HepG2 (cell line): Measurements from ENCODE around the gene IFRD1. TPM values are rescaled to one million over a fixed set of nuclear protein-coding genes. Genes with fewer than 3 reads are reported as not detected.

ENCODE experiments used
- ATAC-seq: fragments of 200-7000 bp; cut with Tn5 transposase; 3 replicates; pipeline ENCODE4 v1.9.1; 2020; ENCODE audit warnings: mild to moderate bottlenecking, moderate library complexity
- BruUV-seq: library from RNA; stranded (reverse); fragments of 400-500 nt; replicated peaks from 2 replicates; lab custom pipeline; 2021; lab: Mats Ljungman, UMichigan
- CTCF ChIA-PET: fragments of 300-600 bp; formaldehyde crosslinking; extraction: SDS; loops from one replicate; lab custom pipeline; 2021; ENCODE audit warnings: low total read pairs, inconsistent platforms, low intra/inter-chr PET ratio; lab: Yijun Ruan, JAX
- POLR2A ChIA-PET: fragments of 350-600 bp; sonication (Branson Sonifier 250); formaldehyde crosslinking; loops from one replicate; lab custom pipeline; 2020; ENCODE audit warnings: antibody characterized with exemption, inconsistent platforms; lab: Yijun Ruan, JAX
- DNase-seq: peaks from one replicate; pipeline ENCODE4 v3.0.0-alpha.2; 2015; ENCODE audit warnings: low spot score
- FAIRE-seq: peaks from 3 replicates; lab custom pipeline; 2011; peaks lifted over from hg19 to GRCh38; lab: Jason Lieb, UNC
- H2AFZ ChIP-seq: one replicate; pipeline ENCODE4 v1.6.1; 2011; ENCODE audit warnings: low read length, inconsistent platforms
- H3K27ac ChIP-seq: fragments of 300-600 bp; 3 replicates; pipeline ENCODE4 v1.8.0; 2011; ENCODE audit warnings: mixed run types, mild to moderate bottlenecking, mixed read lengths, low read length, inconsistent platforms; ENCODE audit not compliant: insufficient read depth; ENCODE audit errors: extremely low read length
- H3K27me3 ChIP-seq, 2 experiments: fragments of 200-600 bp in 1 of 2; 2 replicates in 1 of 2; 3 replicates in 1 of 2; pipeline versions ENCODE4 v1.6.0 to v1.8.0; 2011; ENCODE audit warnings: low read length in 2 of 2, mild to moderate bottlenecking in 2 of 2, moderate library complexity in 2 of 2, inconsistent platforms in 1 of 2; ENCODE audit not compliant: insufficient read depth in 2 of 2, control insufficient read depth in 1 of 2
- H3K36me3 ChIP-seq, 2 experiments: fragments of 200-600 bp in 1 of 2; replicated peaks in 1 of 2; 2 replicates in 1 of 2; 3 replicates in 1 of 2; pipeline versions ENCODE4 v1.5.1 to v1.8.0; 2011; ENCODE audit warnings: low read length in 2 of 2, inconsistent platforms in 1 of 2; ENCODE audit not compliant: insufficient read depth in 2 of 2, control insufficient read depth in 1 of 2
- H3K4me1 ChIP-seq: 2 replicates; pipeline ENCODE4 v1.5.1; 2012; ENCODE audit warnings: low read length, inconsistent platforms; ENCODE audit not compliant: insufficient read depth
- H3K4me2 ChIP-seq: 2 replicates; pipeline ENCODE4 v1.6.0; 2011; ENCODE audit warnings: low read depth, low read length, inconsistent platforms
- H3K4me3 ChIP-seq, 3 experiments: fragments of 200-600 bp in 1 of 3; sonication (generic), shearing (Covaris generic) in 1 of 3; replicated peaks in 1 of 3; 2 replicates each; pipeline ENCODE4 v1.5.1; 2011 to 2016; ENCODE audit warnings: low read length in 3 of 3, inconsistent platforms in 2 of 3, low read depth in 2 of 3, mild to moderate bottlenecking in 2 of 3, control low read depth in 1 of 3, mixed read lengths in 1 of 3; ENCODE audit not compliant: insufficient read depth in 1 of 3
- H3K79me2 ChIP-seq: one replicate; pipeline ENCODE4 v1.6.1; 2011; ENCODE audit warnings: low read length, inconsistent platforms; ENCODE audit not compliant: insufficient read depth
- H3K9ac ChIP-seq: 2 replicates; pipeline ENCODE4 v1.6.0; 2011; ENCODE audit warnings: mild to moderate bottlenecking, low read depth, low read length, inconsistent platforms; ENCODE audit not compliant: insufficient read depth
- H3K9me3 ChIP-seq: 2 replicates; pipeline ENCODE4 v1.5.1; 2012; ENCODE audit warnings: mild to moderate bottlenecking, low read length
- H4K20me1 ChIP-seq: 2 replicates; pipeline ENCODE4 v1.6.0; 2011; ENCODE audit warnings: inconsistent platforms, mild to moderate bottlenecking, low read length, moderate library complexity; ENCODE audit not compliant: insufficient read depth
- HHEX ChIP-seq: IDR thresholded peaks from 2 replicates; pipeline ENCODE4 v1.6.1; 2016; ENCODE audit warnings: control low read depth
- MYC ChIP-seq: sonication (generic); formaldehyde crosslinking; IDR thresholded peaks from 2 replicates; pipeline ENCODE4 v1.9.0; 2021; ENCODE audit warnings: missing genetic modification reagents, borderline replicate concordance
- RFX5 ChIP-seq: IDR thresholded peaks from 2 replicates; pipeline ENCODE4 v1.6.1; 2011; ENCODE audit warnings: low read depth, low read length, improper control_type of control experiment
- ZNF552 ChIP-seq: sonication (generic); formaldehyde crosslinking; IDR thresholded peaks from 2 replicates; pipeline ENCODE4 v1.9.0; 2022; ENCODE audit warnings: missing genetic modification reagents, mild to moderate bottlenecking, borderline replicate concordance
- ZNF556 ChIP-seq: sonication (generic); formaldehyde crosslinking; IDR thresholded peaks from 2 replicates; pipeline ENCODE4 v1.4.0; 2020; ENCODE audit warnings: mild to moderate bottlenecking, missing genetic modification reagents, borderline replicate concordance
- ZNF614 ChIP-seq: IDR thresholded peaks from 2 replicates; pipeline ENCODE4 v1.6.1; 2018; ENCODE audit warnings: missing biosample characterization, missing genetic modification reagents, inconsistent platforms, borderline replicate concordance
- ZNF709 ChIP-seq: sonication (generic); formaldehyde crosslinking; IDR thresholded peaks from 2 replicates; pipeline ENCODE4 v1.5.0; 2020; ENCODE audit warnings: mild to moderate bottlenecking, missing genetic modification reagents
- ZNF83 ChIP-seq: sonication (generic); formaldehyde crosslinking; IDR thresholded peaks from 2 replicates; pipeline ENCODE4 v1.4.0; 2020; ENCODE audit warnings: missing genetic modification reagents, mild to moderate bottlenecking, borderline replicate concordance
- ZSCAN25 ChIP-seq: sonication (generic); formaldehyde crosslinking; IDR thresholded peaks from 2 replicates; pipeline ENCODE4 v1.8.0; 2022; ENCODE audit warnings: mild to moderate bottlenecking, missing genetic modification reagents
- WGBS: methylation state at CpG from one replicate; pipeline ENCODE4 v1.1.6; 2017; ENCODE audit warnings: low lambda C conversion rate; 5-methylcytosine and 5-hydroxymethylcytosine counted together
- in situ Hi-C: cut with HindIII; loops from 2 replicates; pipeline ENCODE4 v1.10.0; 2017; ENCODE audit warnings: low pct_unique_long_range_greater_than_20kb; ENCODE audit not compliant: extremely low pct_ligation_motif_present
- intact Hi-C: fragments of 100-400 bp; cut with micrococcal nuclease; formaldehyde crosslinking; loops from one replicate; pipeline ENCODE4 v1.10.0; 2022; ENCODE audit not compliant: unreplicated experiment
- polyA plus RNA-seq, 8 experiments: library from polyadenylated mRNA; depleted of rRNA in 3 of 8; stranded (reverse) in 7 of 8; unstranded in 1 of 8; fragments of >200 nt; fragmentation: Illumina TruSeq in 4 of 8; extraction: Trizol in 4 of 8; gene quantifications; 2 replicates each; pipeline versions ENCODE4 v1.2.1 to v1.2.3, GENCODE V29; 2011 to 2016; ENCODE audit warnings: low read depth in 4 of 8, missing spikeins in 1 of 8, mixed read lengths in 1 of 8; ENCODE audit not compliant: insufficient read depth in 1 of 8
- total RNA-seq, 5 experiments: library from RNA; depleted of rRNA; stranded (reverse); fragments of >200 nt; fragmentation: Illumina TruSeq; extraction: Trizol; gene quantifications; 2 replicates each; pipeline ENCODE4 v1.2.3, GENCODE V29; 2016; ENCODE audit warnings: low read depth in 1 of 5
- TF ChIP-seq, protein P1 (sequence below): sonication (generic); formaldehyde crosslinking; conservative IDR thresholded peaks from 2 replicates; pipeline ENCODE4 v1.8.0; 2022; ENCODE audit warnings: mild to moderate bottlenecking, moderate library complexity, missing genetic modification reagents
- TF ChIP-seq, protein P2 (sequence below): sonication (generic); formaldehyde crosslinking; IDR thresholded peaks from 2 replicates; pipeline ENCODE4 v1.9.0; 2021; ENCODE audit warnings: mild to moderate bottlenecking, missing genetic modification reagents
- TF ChIP-seq, protein P3 (sequence below): sonication (generic); formaldehyde crosslinking; IDR thresholded peaks from 2 replicates; pipeline ENCODE4 v1.5.0; 2020; ENCODE audit warnings: missing genetic modification reagents

Gene IFRD1
- total and polyA plus RNA-seq, 2 of the 13 experiments (the other 11 are each of a cell fraction or from before 2014, with no cell fraction given) = 50.9 to 55.5 TPM

DNA sequence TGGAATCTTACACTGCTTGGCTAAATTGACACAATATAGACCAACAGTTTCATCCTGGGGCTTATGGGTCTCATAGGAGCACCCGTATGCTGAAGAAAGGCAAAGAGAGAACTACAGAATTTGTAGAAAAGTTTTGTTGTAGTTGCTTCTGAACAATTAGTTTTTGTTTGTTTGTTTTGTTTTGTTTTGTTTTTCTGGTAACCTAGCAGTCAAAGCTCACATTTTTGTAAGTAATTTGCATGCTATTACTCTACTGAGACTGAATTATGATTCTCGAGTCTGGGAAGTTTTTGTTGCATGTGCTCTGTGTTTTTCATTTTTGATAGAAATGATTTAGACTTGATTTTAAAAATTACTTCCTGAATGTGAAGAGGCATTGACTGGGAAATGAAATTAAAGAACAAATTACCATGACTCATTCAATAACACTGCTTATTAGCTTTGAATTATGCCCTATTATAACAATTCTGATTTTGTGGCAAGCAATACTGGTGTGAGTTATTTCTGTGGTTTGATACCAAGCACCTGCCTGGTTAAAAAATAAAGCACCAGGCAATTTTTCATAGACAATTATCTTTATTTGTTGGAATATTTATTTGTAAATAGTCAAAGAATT is 31.0 kb downstream of the IFRD1 start:
- 95% methylated on average over 2 of the region's 2 CpGs for WGBS
- Histone ChIP-seq H3K27ac (no peak overlapping the region), H3K4me2 (no peak overlapping the region), H2AFZ (no peak overlapping the region), H3K36me3 (peaks cover 0 to 3% of the 10 kb centered on the region in 2 experiments; a peak in 3 of 5 replicates), H3K27me3 (no peaks in the 10 kb centered on the region), H3K79me2 (no peaks in the 10 kb centered on the region), H4K20me1 (no peaks in the 10 kb centered on the region), H3K9me3 (no peaks in the 10 kb centered on the region), H3K4me3 (no peak overlapping the region), H3K9ac (no peak overlapping the region), H3K4me1 (peaks cover 8% of the 10 kb centered on the region; the same call in 1 of the 2 replicates)
- ATAC-seq (no peak), FAIRE-seq (no peak), DNase-seq (no peak)
- no TSS peak for BruUV-seq
- in situ Hi-C loops = no loop called here
- ChIA-PET CTCF (interaction anchor here (1.3 kb wide), 1 partner anchor 15 kb away, joined by 3 read pairs; no protein-coding TSS in a partner anchor), POLR2A (no interaction called here)
- intact Hi-C loops = no loop called here
- TF ChIP-seq ZNF709 (CRISPR knock-in tag) (no peak), MYC (no peak), ZSCAN25 (CRISPR knock-in tag) (no peak), ZNF83 (CRISPR knock-in tag) (no peak), RFX5 (no peak), ZNF556 (CRISPR knock-in tag) (no peak), ZNF552 (CRISPR knock-in tag) (no peak), ZNF614 (no peak), HHEX (CRISPR knock-in tag) (no peak)
- TF ChIP-seq, protein P1, sequence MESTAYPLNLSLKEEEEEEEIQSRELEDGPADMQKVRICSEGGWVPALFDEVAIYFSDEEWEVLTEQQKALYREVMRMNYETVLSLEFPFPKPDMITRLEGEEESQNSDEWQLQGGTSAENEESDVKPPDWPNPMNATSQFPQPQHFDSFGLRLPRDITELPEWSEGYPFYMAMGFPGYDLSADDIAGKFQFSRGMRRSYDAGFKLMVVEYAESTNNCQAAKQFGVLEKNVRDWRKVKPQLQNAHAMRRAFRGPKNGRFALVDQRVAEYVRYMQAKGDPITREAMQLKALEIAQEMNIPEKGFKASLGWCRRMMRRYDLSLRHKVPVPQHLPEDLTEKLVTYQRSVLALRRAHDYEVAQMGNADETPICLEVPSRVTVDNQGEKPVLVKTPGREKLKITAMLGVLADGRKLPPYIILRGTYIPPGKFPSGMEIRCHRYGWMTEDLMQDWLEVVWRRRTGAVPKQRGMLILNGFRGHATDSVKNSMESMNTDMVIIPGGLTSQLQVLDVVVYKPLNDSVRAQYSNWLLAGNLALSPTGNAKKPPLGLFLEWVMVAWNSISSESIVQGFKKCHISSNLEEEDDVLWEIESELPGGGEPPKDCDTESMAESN = no peak
- TF ChIP-seq, protein P2, sequence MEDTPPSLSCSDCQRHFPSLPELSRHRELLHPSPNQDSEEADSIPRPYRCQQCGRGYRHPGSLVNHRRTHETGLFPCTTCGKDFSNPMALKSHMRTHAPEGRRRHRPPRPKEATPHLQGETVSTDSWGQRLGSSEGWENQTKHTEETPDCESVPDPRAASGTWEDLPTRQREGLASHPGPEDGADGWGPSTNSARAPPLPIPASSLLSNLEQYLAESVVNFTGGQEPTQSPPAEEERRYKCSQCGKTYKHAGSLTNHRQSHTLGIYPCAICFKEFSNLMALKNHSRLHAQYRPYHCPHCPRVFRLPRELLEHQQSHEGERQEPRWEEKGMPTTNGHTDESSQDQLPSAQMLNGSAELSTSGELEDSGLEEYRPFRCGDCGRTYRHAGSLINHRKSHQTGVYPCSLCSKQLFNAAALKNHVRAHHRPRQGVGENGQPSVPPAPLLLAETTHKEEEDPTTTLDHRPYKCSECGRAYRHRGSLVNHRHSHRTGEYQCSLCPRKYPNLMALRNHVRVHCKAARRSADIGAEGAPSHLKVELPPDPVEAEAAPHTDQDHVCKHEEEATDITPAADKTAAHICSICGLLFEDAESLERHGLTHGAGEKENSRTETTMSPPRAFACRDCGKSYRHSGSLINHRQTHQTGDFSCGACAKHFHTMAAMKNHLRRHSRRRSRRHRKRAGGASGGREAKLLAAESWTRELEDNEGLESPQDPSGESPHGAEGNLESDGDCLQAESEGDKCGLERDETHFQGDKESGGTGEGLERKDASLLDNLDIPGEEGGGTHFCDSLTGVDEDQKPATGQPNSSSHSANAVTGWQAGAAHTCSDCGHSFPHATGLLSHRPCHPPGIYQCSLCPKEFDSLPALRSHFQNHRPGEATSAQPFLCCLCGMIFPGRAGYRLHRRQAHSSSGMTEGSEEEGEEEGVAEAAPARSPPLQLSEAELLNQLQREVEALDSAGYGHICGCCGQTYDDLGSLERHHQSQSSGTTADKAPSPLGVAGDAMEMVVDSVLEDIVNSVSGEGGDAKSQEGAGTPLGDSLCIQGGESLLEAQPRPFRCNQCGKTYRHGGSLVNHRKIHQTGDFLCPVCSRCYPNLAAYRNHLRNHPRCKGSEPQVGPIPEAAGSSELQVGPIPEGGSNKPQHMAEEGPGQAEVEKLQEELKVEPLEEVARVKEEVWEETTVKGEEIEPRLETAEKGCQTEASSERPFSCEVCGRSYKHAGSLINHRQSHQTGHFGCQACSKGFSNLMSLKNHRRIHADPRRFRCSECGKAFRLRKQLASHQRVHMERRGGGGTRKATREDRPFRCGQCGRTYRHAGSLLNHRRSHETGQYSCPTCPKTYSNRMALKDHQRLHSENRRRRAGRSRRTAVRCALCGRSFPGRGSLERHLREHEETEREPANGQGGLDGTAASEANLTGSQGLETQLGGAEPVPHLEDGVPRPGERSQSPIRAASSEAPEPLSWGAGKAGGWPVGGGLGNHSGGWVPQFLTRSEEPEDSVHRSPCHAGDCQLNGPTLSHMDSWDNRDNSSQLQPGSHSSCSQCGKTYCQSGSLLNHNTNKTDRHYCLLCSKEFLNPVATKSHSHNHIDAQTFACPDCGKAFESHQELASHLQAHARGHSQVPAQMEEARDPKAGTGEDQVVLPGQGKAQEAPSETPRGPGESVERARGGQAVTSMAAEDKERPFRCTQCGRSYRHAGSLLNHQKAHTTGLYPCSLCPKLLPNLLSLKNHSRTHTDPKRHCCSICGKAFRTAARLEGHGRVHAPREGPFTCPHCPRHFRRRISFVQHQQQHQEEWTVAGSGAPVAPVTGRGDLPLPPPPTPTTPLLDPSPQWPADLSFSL = no peak
- TF ChIP-seq, protein P3, sequence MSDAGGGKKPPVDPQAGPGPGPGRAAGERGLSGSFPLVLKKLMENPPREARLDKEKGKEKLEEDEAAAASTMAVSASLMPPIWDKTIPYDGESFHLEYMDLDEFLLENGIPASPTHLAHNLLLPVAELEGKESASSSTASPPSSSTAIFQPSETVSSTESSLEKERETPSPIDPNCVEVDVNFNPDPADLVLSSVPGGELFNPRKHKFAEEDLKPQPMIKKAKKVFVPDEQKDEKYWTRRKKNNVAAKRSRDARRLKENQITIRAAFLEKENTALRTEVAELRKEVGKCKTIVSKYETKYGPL = no peak
